Activated T-cell treated with anti-CD3 and anti-CD28 coated beads for 48 hours (primary cell): ENCODE data around the gene LZIC.

ENCODE experiments used
- DNase-seq: peaks from one replicate; pipeline ENCODE4 v3.0.0-alpha.2; 2020; ENCODE audit warnings: low read depth

The LZIC gene

DNA sequence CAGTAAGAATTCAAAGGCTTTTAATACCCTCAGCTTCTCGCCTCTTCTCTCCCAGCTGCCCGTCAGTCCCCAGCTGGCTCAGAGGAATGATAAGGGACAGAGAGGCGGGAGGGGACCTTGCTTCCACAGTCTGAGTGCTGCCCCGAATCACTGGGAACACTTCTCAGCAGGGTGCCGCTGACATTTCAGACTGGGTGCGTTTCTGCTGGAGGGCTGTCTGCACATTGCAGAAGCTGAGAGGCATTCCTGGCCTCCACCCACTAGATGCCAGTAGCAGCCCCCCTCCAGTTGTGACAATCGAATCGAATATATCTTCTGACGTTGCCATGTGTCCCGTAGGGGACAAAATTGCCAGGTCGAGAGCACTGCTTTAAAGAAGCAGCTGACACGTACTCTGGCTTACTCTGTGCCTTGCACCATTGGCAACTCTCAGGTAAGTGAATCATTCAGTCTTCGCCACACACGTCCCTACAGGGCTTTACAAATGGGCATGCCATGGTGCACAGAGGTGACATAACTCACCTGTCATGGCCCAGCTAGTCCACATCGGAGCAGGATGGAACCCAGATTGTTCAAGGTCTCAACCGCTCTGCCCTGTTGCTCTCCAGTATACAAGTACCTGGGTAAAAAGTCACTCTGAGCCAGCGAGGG is 57.0 kb downstream of the LZIC start:
- DNase-seq: no peak

DNA sequence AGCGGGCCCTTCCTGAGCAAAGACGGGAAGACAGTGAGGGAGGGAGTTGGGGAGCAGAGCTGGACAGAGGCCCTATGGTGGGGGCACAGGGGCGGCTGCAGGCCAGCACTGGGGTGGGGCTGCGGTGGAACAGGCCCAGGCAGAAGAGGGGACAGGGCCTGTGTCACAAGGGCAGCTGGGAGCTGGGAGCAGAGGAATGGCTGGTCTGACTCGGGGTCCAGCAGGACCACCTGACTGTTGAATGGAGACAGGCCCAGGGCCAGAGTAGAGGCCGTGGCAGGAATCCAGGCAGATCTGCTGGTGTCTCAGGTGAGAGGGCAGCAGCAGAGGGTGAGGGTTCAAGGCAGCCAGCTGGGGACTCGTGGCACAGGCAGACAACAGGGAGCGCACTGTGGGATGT is 58.4 kb downstream of the LZIC start:
- DNase-seq: no peak

DNA sequence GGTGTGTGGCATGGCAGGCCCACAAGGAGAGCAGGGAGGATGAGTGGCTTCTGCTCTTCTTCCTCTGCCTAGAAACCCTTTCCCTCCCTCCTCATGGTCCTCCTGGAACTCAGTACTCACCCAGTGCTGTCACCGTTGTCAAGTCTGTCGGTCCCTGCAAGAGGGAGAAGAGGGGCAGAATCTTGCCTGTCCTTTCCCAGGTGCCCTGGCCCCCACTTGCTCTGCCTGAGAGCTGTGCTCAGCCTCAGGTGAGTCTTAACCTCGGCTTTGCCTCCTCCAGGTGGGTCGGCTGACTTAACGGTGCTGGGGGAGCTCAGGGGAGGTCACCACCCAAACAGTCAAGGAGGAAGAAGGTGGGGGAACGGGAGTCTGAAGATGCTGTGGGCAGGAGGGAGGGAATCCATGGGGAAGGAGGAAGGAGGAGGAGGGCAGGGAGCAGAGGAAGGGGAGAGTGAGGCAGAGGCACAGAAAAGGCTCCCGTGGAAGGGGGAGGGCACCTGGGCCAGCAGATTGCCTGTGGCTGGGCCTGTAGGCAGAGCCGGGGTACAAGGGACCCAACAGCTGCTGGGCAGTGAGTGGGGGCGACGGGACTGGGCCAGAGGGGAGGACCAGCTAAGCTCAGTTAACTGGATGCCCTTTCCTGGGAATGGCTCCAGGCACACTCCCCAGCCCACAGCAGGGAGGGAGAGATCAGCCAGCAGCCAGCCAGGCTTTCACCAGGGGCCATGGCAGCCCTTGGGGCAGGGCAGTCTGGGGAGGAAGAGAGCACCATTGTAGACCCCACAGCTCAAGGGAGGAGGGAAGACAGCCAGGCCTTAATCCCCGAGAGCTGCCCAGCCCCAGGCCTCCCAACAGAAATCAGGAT is 59.4 kb downstream of the LZIC start:
- DNase-seq: no peak

DNA sequence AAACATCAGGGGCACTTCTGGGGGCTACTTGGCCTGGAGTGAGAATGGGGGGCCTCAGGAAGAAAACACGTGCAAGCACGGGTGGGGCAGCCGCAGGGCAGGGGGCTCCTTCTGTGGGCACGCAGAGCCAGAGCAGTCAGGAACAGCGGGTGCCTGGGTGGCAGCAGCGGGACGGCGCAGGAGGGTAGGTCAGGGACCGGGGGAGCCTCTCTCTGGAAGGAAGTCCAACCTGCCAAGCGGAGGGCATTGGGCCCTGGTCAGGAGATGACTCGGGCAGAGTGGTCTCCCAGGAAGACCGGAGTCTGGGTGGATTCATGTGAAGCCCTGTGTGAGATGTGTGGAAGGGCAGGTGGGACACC is 60.3 kb downstream of the LZIC start:
- no peak for DNase-seq

DNA sequence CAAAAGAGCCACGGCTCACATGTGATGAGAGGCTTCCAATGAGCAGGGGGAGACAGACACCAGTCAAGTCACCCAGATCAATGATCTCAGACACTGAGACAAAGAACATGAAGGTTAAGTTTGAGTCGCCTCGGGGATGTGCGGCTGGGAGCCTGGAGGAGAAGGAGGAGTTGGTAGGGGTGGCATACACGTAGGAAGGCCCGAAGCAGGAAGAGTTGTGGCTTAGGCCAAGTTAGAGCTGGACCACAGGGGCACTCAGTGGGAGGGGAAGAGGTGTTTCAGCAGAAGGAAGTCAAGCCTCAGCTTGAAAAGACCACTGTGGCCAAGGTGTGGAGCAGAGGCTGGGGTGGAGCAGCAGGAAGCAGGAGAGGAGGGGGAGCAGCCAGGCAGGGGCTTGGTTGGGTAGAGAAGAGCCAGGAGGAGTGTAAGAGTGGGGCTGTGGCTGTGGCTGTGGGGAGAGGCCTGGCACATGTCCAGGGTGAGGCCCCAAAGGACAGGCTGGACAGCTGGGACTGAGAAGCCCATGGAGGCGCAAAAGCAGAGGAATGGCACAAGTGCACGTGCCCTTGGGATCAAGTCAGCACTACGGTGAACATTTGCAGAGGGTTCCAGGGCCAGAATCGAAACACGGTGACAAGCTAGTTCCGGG is 60.8 kb downstream of the LZIC start:
- no peak for DNase-seq

DNA sequence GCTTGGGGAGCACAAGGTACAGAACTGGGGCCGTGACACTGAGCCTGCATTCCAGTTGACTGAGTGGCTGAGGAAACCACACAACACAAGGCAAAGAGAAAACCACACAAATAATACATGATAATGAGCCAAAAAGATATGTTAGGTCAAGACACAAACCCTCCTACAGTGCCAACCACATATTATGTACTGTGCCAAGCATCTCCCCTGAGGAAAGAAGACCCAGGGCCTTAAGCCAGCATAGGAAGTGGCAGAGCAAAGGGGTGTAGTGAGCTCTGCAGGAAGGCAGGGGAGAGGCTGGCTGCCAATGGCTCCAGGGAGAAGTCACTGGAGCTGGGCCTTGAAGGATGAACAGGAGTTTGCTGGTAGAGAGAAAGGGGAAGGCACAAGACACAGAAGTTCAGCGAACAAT is 61.3 kb downstream of the LZIC start:
- DNase-seq: no peak
